Pancreas (tissue), 10 donors: ENCODE results near the gene TDRD7. TPM values are rescaled to one million over a fixed set of nuclear protein-coding genes. Genes with fewer than 3 reads are reported as not detected.
A peak's percentile ranks its signal among the peaks of the same experiment; 100 is the strongest.

Experiments used
- ATAC-seq, 4 donors: fragments of 200-7000 bp; cut with Tn5 transposase; one replicate each; pipeline versions ENCODE4 v1.8.0 to v1.9.1; 2020; ENCODE audit warnings: mild to moderate bottlenecking in 4 of 4, moderate library complexity in 4 of 4
- DNase-seq, 6 donors: peaks; one replicate each; pipeline ENCODE4 v3.0.0-alpha.2; 2020
- FAIRE-seq: peaks from 2 replicates; lab custom pipeline; 2012; peaks lifted over from hg19 to GRCh38; lab: Jason Lieb, UNC
- H3K27ac ChIP-seq, 4 donors: fragments of 200-600 bp; sonication (generic); 1 replicate in 3 of 4; 2 replicates in 1 of 4; pipeline versions ENCODE4 v1.5.0 to v1.8.0; 2020
- H3K27me3 ChIP-seq, 4 donors: fragments of 200-600 bp; one replicate each; pipeline ENCODE4 v1.8.0; 2021
- H3K36me3 ChIP-seq, 3 donors: fragments of 200-600 bp; sonication (generic) in 1 of 3; one replicate each; pipeline versions ENCODE4 v1.5.0 to v1.8.0; 2020 to 2021
- H3K4me1 ChIP-seq, 3 donors: fragments of 200-600 bp; one replicate each; pipeline ENCODE4 v1.8.0; 2021
- H3K4me3 ChIP-seq, 4 donors: fragments of 200-600 bp; sonication (generic) in 2 of 4; one replicate each; pipeline versions ENCODE4 v1.5.0 to v1.8.0; 2020 to 2021
- H3K9me3 ChIP-seq, 4 donors: fragments of 200-600 bp; one replicate each; pipeline ENCODE4 v1.8.0; 2021
- WGBS, 2 donors: extraction: QIAGEN DNeasy Blood & Tissue Kit; methylation state at CpG; one replicate each; pipeline ENCODE4 v1.1.7; 2013; 5-methylcytosine and 5-hydroxymethylcytosine counted together
- intact Hi-C, 3 donors: fragments of 100-400 bp; cut with DNase I; formaldehyde crosslinking; loops; one replicate each; pipeline versions ENCODE4 v1.11.1 to v1.14.2; 2022
- polyA plus RNA-seq, 2 donors: library from polyadenylated mRNA; stranded (reverse); fragments of 200-250 nt; gene quantifications; one replicate each; pipeline ENCODE4 v1.2.3, GENCODE V29; 2013
- total RNA-seq, 6 donors: library from RNA; stranded (reverse); fragmentation: NEBNext Ultra II Directional in 4 of 6; extraction: Animal tissue kit (Norgen Biotek cat#: 25700) in 4 of 6; gene quantifications; one replicate each; pipeline versions ENCODE4 v1.2.1 to v1.2.4, GENCODE V29; 2021 to 2023
- TF ChIP-seq, protein P1 (sequence below), 4 donors: fragments of 200-600 bp; sonication (generic) in 3 of 4; IDR thresholded peaks; one replicate each; pipeline versions ENCODE4 v1.5.0 to v1.8.0; 2021; ENCODE audit warnings: antibody characterized with exemption in 4 of 4
- donor health status: healthy with polysubstance abuse.
- donor health status: DM: no; HTN: no; CAD: no; lungs with moderate emphysema.
- donor health status: DM: no; HTN: no; CAD: no.
- donor health status: control.
- donor health status: control.
- donor health status: Bipolar disorder and iron deficiency.
- donor health status: DM: yes; HTN: yes; CAD: no.
- donor health status: DM: no; HTN: no; CAD: no.
- donor health status: DM: no; HTN: no; CAD: no.
- donor health status: DM: yes; HTN: yes; CAD: no.

Gene TDRD7
- total and polyA plus RNA-seq, 8 donors, result 3.4 to 9.5 (median 4.7) TPM

- ATAC-seq (peak; percentile 67 to 86 (median 81)), FAIRE-seq (no peak), DNase-seq (peak in 2 of 6 donors; percentile 31 to 42)
- Histone ChIP-seq H3K36me3 (no peaks in the 10 kb centered on the region), H3K4me3 (no peak overlapping the region), H3K9me3 (no peaks in the 10 kb centered on the region), H3K4me1 (peaks cover 0 to 5% (median 0%) of the 10 kb centered on the region in 3 donors), H3K27me3 (no peaks in the 10 kb centered on the region), H3K27ac (peak overlapping the region in 1 of 4 donors; percentile 62)
- 39 to 47% methylated on average over 6 of the region's 6 CpGs for WGBS, 2 donors
- TF ChIP-seq, protein P1, sequence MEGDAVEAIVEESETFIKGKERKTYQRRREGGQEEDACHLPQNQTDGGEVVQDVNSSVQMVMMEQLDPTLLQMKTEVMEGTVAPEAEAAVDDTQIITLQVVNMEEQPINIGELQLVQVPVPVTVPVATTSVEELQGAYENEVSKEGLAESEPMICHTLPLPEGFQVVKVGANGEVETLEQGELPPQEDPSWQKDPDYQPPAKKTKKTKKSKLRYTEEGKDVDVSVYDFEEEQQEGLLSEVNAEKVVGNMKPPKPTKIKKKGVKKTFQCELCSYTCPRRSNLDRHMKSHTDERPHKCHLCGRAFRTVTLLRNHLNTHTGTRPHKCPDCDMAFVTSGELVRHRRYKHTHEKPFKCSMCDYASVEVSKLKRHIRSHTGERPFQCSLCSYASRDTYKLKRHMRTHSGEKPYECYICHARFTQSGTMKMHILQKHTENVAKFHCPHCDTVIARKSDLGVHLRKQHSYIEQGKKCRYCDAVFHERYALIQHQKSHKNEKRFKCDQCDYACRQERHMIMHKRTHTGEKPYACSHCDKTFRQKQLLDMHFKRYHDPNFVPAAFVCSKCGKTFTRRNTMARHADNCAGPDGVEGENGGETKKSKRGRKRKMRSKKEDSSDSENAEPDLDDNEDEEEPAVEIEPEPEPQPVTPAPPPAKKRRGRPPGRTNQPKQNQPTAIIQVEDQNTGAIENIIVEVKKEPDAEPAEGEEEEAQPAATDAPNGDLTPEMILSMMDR (IDR thresholded peaks at IDR 0.05), result no peak
- intact Hi-C loops, result no loop called here
These were observed 107.0 kb downstream of the TDRD7 start for GRCh38 chr9:97518909-97519307.

DNA sequence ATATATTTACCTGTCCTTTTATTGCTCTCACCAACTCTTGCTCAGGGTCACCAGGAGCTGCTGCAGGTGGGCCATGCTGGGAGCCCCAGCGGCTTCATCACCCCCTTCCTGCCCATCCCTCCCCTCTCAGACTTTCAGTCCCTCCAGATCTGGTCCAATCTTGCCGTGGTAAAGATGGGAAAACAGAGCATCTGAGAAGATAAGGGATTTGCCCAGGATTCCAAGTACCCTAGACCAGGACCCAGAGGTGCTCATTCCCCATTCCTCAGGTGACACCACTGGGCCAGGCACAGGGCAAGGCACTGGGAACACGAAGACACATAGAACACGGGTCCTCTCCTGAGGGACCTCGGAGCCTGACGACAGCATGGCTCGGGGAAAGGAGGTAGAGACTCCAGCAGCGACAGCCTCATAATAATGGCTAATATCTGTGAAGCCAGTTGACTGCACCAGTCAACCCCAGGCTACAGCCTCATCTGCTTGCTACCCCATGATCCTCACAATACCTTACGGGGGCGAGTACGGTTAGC lies 107.6 kb downstream of the TDRD7 start:
- H3K9me3 ChIP-seq, result no peaks in the 10 kb centered on the region
- WGBS, 2 donors, result 81 to 91% methylated on average over 11 of the region's 11 CpGs
- no peak for DNase-seq
- H3K4me3 ChIP-seq, result no peak overlapping the region
- TF ChIP-seq, protein P1 (IDR thresholded peaks at IDR 0.05), result no peak
- peaks cover 0 to 5% (median 0%) of the 10 kb centered on the region in 3 donors for H3K4me1 ChIP-seq
- no peaks in the 10 kb centered on the region for H3K27me3 ChIP-seq
- H3K36me3 ChIP-seq, result no peaks in the 10 kb centered on the region
- intact Hi-C loops, result no loop called here
- FAIRE-seq, result no peak
- no peak for ATAC-seq
- peak overlapping the region in 1 of 4 donors; percentile 62 for H3K27ac ChIP-seq

DNA sequence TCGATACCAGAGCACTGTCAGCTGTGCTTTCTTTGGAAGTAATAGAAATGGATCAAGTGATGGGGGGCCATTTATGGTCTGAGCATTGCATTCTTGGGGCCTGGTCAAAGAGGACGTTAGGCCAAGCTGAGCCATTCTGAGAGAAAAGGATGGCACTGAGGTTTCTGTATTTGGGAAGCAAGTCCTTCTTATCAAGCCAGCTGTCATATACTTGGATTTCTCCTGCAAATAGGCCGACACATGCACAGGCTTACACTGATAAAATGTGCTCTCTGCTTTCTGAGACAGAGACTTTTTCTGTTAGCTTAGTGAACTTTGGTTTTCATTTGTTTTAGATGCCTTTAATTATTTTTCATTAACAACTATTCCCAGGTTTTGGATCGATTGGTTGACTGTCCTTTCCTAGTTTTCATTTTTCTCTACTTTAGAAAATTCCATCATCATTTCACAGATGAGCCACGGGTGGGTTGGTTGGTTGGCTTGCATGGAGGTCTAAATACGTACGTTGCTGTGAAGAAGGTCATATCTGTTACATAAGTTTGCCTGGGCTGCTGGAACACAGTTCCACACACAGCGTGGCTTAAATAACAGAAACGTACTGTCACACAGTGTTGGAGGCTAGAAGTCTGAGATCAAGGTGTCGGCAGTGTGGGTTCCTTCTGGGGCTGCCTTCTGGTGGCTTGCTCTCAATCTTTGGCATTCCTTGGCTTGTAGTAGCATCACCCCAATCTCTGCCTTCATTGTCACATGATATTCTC lies 109.9 kb downstream of the TDRD7 start:
- DNase-seq, result no peak
- no peaks in the 10 kb centered on the region for H3K27me3 ChIP-seq
- FAIRE-seq, result no peak
- peaks cover 0 to 5% (median 0%) of the 10 kb centered on the region in 3 donors for H3K4me1 ChIP-seq
- TF ChIP-seq, protein P1 (IDR thresholded peaks at IDR 0.05), result no peak
- H3K9me3 ChIP-seq, result no peaks in the 10 kb centered on the region
- 76 to 84% methylated on average over 10 of the region's 10 CpGs for WGBS, 2 donors
- H3K27ac ChIP-seq, result no peak overlapping the region
- no peak for ATAC-seq
- H3K4me3 ChIP-seq, result no peak overlapping the region
- no peaks in the 10 kb centered on the region for H3K36me3 ChIP-seq
- intact Hi-C loops, result no loop called here

GRCh38 chr9:97524424-97524823 lies 112.5 kb downstream of the TDRD7 start:
- 54 to 55% methylated on average over 4 of the region's 4 CpGs for WGBS, 2 donors
- intact Hi-C loops, result no loop called here
- Histone ChIP-seq H3K4me1 (no peaks in the 10 kb centered on the region), H3K36me3 (no peaks in the 10 kb centered on the region), H3K27ac (no peak overlapping the region), H3K4me3 (no peak overlapping the region), H3K9me3 (no peaks in the 10 kb centered on the region), H3K27me3 (no peaks in the 10 kb centered on the region)
- DNase-seq, result no peak
- peak in 3 of 4 donors; percentile 18 to 56 (median 34) for ATAC-seq
- FAIRE-seq, result no peak
- TF ChIP-seq, protein P1 (IDR thresholded peaks at IDR 0.05), result no peak

GRCh38 chr9:97525451-97525850 lies 113.6 kb downstream of the TDRD7 start:
- no peaks in the 10 kb centered on the region for H3K36me3 ChIP-seq
- no peak overlapping the region for H3K27ac ChIP-seq
- ATAC-seq, result no peak
- intact Hi-C loops, result no loop called here
- FAIRE-seq, result no peak
- TF ChIP-seq, protein P1 (IDR thresholded peaks at IDR 0.05), result no peak
- H3K9me3 ChIP-seq, result no peaks in the 10 kb centered on the region
- no peaks in the 10 kb centered on the region for H3K4me1 ChIP-seq
- WGBS, 2 donors, result 91 to 96% methylated on average over 2 of the region's 2 CpGs
- H3K27me3 ChIP-seq, result no peaks in the 10 kb centered on the region
- no peak for DNase-seq
- H3K4me3 ChIP-seq, result no peak overlapping the region
